HepG2 (cell line): ENCODE measurements around the gene NABP1. TPM values are rescaled to one million over a fixed set of nuclear protein-coding genes. Genes with fewer than 3 reads are reported as not detected.
A peak's percentile ranks its signal among the peaks of the same experiment; 100 is the strongest.

Experiments used
- ARHGAP35 ChIP-seq: sonication (generic); formaldehyde crosslinking; IDR thresholded peaks from 2 replicates; pipeline ENCODE4 v1.9.0; 2022; ENCODE audit warnings: mild to moderate bottlenecking, inconsistent platforms, moderate library complexity, missing genetic modification reagents, borderline replicate concordance
- GABPA ChIP-seq, 2 experiments: IDR thresholded peaks; 2 replicates each; pipeline ENCODE4 v1.6.1; 2011 to 2016; ENCODE audit warnings: low read depth in 2 of 2, low read length in 1 of 2, missing biosample characterization in 1 of 2, missing genetic modification characterization in 1 of 2
- IKZF4 ChIP-seq: sonication (generic); formaldehyde crosslinking; IDR thresholded peaks from 2 replicates; pipeline ENCODE4 v1.5.1; 2020; ENCODE audit warnings: borderline replicate concordance, mild to moderate bottlenecking, low read depth, missing genetic modification reagents; ENCODE audit errors: not compliant biosample characterization
- IRX3 ChIP-seq: sonication (generic); formaldehyde crosslinking; IDR thresholded peaks from 2 replicates; pipeline ENCODE4 v1.8.1; 2023; ENCODE audit warnings: mild to moderate bottlenecking, low read depth, missing genetic modification reagents, borderline replicate concordance
- KDM4B ChIP-seq: sonication (generic); formaldehyde crosslinking; IDR thresholded peaks from 2 replicates; pipeline ENCODE4 v1.4.0; 2020; ENCODE audit warnings: missing genetic modification reagents
- KDM5A ChIP-seq: fragments of 200-600 bp; sonication (generic); IDR thresholded peaks from 2 replicates; pipeline ENCODE4 v1.7.0; 2018; ENCODE audit warnings: antibody characterized with exemption, mild to moderate bottlenecking, low read length, borderline replicate concordance
- MEIS1 ChIP-seq: sonication (generic); formaldehyde crosslinking; IDR thresholded peaks from 2 replicates; pipeline ENCODE4 v1.9.0; 2021; ENCODE audit warnings: mild to moderate bottlenecking, missing genetic modification reagents, moderate library complexity, borderline replicate concordance
- NAIF1 ChIP-seq: sonication (generic); formaldehyde crosslinking; IDR thresholded peaks from 2 replicates; pipeline ENCODE4 v1.5.0; 2020; ENCODE audit warnings: mild to moderate bottlenecking, missing genetic modification reagents, borderline replicate concordance
- PAF1 ChIP-seq: IDR thresholded peaks from 2 replicates; pipeline ENCODE4 v1.6.1; 2016; ENCODE audit warnings: missing genetic modification reagents, missing compliant biosample characterization
- RAD21 ChIP-seq: fragments of 450-650 bp; formaldehyde crosslinking; IDR thresholded peaks from 2 replicates; pipeline ENCODE4 v1.5.0; 2020; ENCODE audit warnings: mild to moderate bottlenecking
- RORA ChIP-seq: sonication (generic); formaldehyde crosslinking; IDR thresholded peaks from 2 replicates; pipeline ENCODE4 v1.5.0; 2020; ENCODE audit warnings: mild to moderate bottlenecking, missing genetic modification reagents, moderate library complexity
- TCF12 ChIP-seq, 2 experiments: fragments of 450-650 bp in 1 of 2; sonication (generic) in 1 of 2; formaldehyde crosslinking in 1 of 2; IDR thresholded peaks; 2 replicates each; pipeline versions ENCODE4 v1.6.1 to v1.8.0; 2017 to 2022; ENCODE audit warnings: antibody characterized with exemption in 1 of 2, mild to moderate bottlenecking in 1 of 2, missing genetic modification reagents in 1 of 2, moderate library complexity in 1 of 2
- ZC3H13 ChIP-seq: sonication (generic); formaldehyde crosslinking; IDR thresholded peaks from 2 replicates; pipeline ENCODE4 v1.8.1; 2023; ENCODE audit warnings: mild to moderate bottlenecking, missing genetic modification reagents, moderate library complexity
- ZC3H4 ChIP-seq: sonication (generic); formaldehyde crosslinking; IDR thresholded peaks from 2 replicates; pipeline ENCODE4 v1.4.0; 2020; ENCODE audit warnings: missing genetic modification reagents, borderline replicate concordance
- ZNF3 ChIP-seq: IDR thresholded peaks from 2 replicates; pipeline ENCODE4 v1.7.0; 2017; ENCODE audit warnings: inconsistent platforms
- ZNF354B ChIP-seq: sonication (generic); formaldehyde crosslinking; IDR thresholded peaks from 2 replicates; pipeline ENCODE4 v1.8.0; 2022; ENCODE audit warnings: mild to moderate bottlenecking, missing genetic modification reagents
- ZNF383 ChIP-seq: sonication (generic); formaldehyde crosslinking; IDR thresholded peaks from 2 replicates; pipeline ENCODE4 v1.4.0; 2020; ENCODE audit warnings: missing genetic modification reagents, mild to moderate bottlenecking, borderline replicate concordance
- ZNF431 ChIP-seq: sonication (generic); formaldehyde crosslinking; IDR thresholded peaks from 2 replicates; pipeline ENCODE4 v1.9.0; 2022; ENCODE audit warnings: missing genetic modification reagents, low read depth, mild to moderate bottlenecking, borderline replicate concordance
- ZNF543 ChIP-seq: sonication (generic); formaldehyde crosslinking; IDR thresholded peaks from 2 replicates; pipeline ENCODE4 v1.4.0; 2020; ENCODE audit warnings: mild to moderate bottlenecking, missing genetic modification reagents
- ZNF546 ChIP-seq: sonication (generic); formaldehyde crosslinking; conservative IDR thresholded peaks from 2 replicates; pipeline ENCODE4 v1.8.1; 2023; ENCODE audit warnings: mild to moderate bottlenecking, missing genetic modification reagents
- ZNF556 ChIP-seq: sonication (generic); formaldehyde crosslinking; IDR thresholded peaks from 2 replicates; pipeline ENCODE4 v1.4.0; 2020; ENCODE audit warnings: mild to moderate bottlenecking, missing genetic modification reagents, borderline replicate concordance
- ZNF598 ChIP-seq: sonication (generic); formaldehyde crosslinking; IDR thresholded peaks from 2 replicates; pipeline ENCODE4 v1.5.1; 2020; ENCODE audit warnings: mild to moderate bottlenecking, missing genetic modification reagents, borderline replicate concordance
- ZNF607 ChIP-seq: sonication (generic); formaldehyde crosslinking; IDR thresholded peaks from 2 replicates; pipeline ENCODE4 v1.5.1; 2020; ENCODE audit warnings: missing genetic modification reagents, mild to moderate bottlenecking, borderline replicate concordance
- ZNF768 ChIP-seq: sonication (generic); formaldehyde crosslinking; IDR thresholded peaks from 2 replicates; pipeline ENCODE4 v1.4.0; 2020; ENCODE audit warnings: missing genetic modification reagents
- polyA plus RNA-seq, 8 experiments: library from polyadenylated mRNA; depleted of rRNA in 3 of 8; stranded (reverse) in 7 of 8; unstranded in 1 of 8; fragments of >200 nt; fragmentation: Illumina TruSeq in 4 of 8; extraction: Trizol in 4 of 8; gene quantifications; 2 replicates each; pipeline versions ENCODE4 v1.2.1 to v1.2.3, GENCODE V29; 2011 to 2016; ENCODE audit warnings: low read depth in 4 of 8, missing spikeins in 1 of 8, mixed read lengths in 1 of 8; ENCODE audit not compliant: insufficient read depth in 1 of 8
- total RNA-seq, 5 experiments: library from RNA; depleted of rRNA; stranded (reverse); fragments of >200 nt; fragmentation: Illumina TruSeq; extraction: Trizol; gene quantifications; 2 replicates each; pipeline ENCODE4 v1.2.3, GENCODE V29; 2016; ENCODE audit warnings: low read depth in 1 of 5
- TF ChIP-seq, protein P1 (sequence below), 2 experiments: fragments of 450-650 bp in 1 of 2; sonication (generic) in 1 of 2; formaldehyde crosslinking; IDR thresholded peaks; 2 replicates each; pipeline versions ENCODE4 v1.5.0 to v1.8.0; 2020 to 2022; ENCODE audit warnings: mild to moderate bottlenecking in 1 of 2, missing genetic modification reagents in 1 of 2
- TF ChIP-seq, protein P2 (sequence below): sonication (generic); formaldehyde crosslinking; IDR thresholded peaks from 2 replicates; pipeline ENCODE4 v1.5.0; 2020; ENCODE audit warnings: mild to moderate bottlenecking, missing genetic modification reagents

Gene NABP1
- total and polyA plus RNA-seq, 2 of the 13 experiments (the other 11 are each of a cell fraction or from before 2014, with no cell fraction given) = 14.9 to 19.8 TPM

DNA sequence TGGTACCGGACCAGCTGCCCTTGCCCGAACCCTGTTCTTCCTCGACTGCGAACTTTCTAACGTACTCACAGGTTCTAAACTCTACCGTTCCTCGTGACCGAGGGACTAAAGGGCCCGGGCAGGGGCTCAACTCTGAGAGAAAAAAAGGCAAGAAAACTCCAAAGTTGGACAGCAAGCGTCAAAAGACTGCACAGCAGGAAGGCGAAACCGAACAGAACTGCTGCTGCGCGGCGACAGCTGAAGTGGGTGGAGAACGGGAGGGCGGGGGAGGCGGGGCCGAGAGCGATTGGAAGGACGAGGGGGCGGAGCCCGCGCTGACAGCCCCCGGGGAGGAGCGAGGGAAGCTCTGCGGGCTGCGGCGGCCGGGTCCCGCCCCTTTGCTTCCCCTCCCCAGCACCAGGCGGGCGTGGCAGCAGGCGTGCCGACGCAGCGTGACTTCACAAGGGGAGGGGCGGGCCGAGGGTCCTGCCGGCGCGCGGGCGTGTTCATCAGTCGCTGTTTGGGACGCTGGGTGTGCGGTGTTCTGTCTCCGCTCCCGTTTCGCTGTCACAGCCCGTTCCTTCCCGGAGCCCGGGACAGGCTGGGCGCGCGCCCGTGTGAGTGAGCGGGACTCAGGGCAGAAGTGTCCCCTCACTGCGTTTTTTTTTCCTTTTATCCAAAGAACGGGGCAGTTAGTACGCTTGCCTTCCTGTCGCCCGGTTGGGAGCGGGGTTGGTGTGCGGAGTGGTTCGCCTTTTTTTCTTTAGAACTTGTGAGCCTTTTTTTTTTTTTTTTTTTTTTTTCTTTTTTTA lies at the start of gene NABP1 (continued):
- TF ChIP-seq KDM4B (CRISPR knock-in tag) = no peak
- TF ChIP-seq ZNF768 (CRISPR knock-in tag) = peak; percentile 83; the same call in 1 of the 2 replicates
- TF ChIP-seq ZNF546 (CRISPR knock-in tag) = no peak
- peak; percentile 20; the same call in 1 of the 2 replicates for TF ChIP-seq ZC3H4 (CRISPR knock-in tag)
- TF ChIP-seq PAF1 (CRISPR knock-in tag) = no peak
- TF ChIP-seq RAD21 (CRISPR knock-in tag) = peak; percentile 45; the same call in 1 of the 2 replicates
- no peak; the same call in 1 of the 2 replicates for TF ChIP-seq IRX3 (CRISPR knock-in tag)
- peak; percentile 81; the same call in 1 of the 2 replicates for TF ChIP-seq ZNF543 (CRISPR knock-in tag)
- TF ChIP-seq GABPA (IDR thresholded peaks at IDR 0.05; ENCODE audit: low read depth, low read length) = no peak
- no peak for TF ChIP-seq GABPA (CRISPR knock-in tag; IDR thresholded peaks at IDR 0.05; ENCODE audit: low read depth)
- TF ChIP-seq KDM5A = no peak
- TF ChIP-seq IKZF4 (CRISPR knock-in tag) = peak; percentile 60
- no peak for TF ChIP-seq ZNF3 (CRISPR knock-in tag)
- peak; percentile 81; the same call in 1 of the 2 replicates for TF ChIP-seq ZNF556 (CRISPR knock-in tag)
- peak; percentile 56; the same call in 1 of the 2 replicates for TF ChIP-seq ZNF354B (CRISPR knock-in tag)
- TF ChIP-seq ZC3H13 (CRISPR knock-in tag) = peak; percentile 90
- peak; percentile 93 for TF ChIP-seq ZNF431 (CRISPR knock-in tag)
- TF ChIP-seq ZNF598 (CRISPR knock-in tag) = peak; percentile 93; the same call in 1 of the 2 replicates
- no peak for TF ChIP-seq ZNF383 (CRISPR knock-in tag)
- TF ChIP-seq NAIF1 (CRISPR knock-in tag) = peak; percentile 69; the same call in 1 of the 2 replicates
- no peak for TF ChIP-seq RORA (CRISPR knock-in tag)
- TF ChIP-seq MEIS1 = peak; percentile 82; the same call in 1 of the 2 replicates
- TF ChIP-seq TCF12 (IDR thresholded peaks at IDR 0.05) = no peak
- TF ChIP-seq TCF12 (CRISPR knock-in tag; IDR thresholded peaks at IDR 0.05) = peak; percentile 84; the same call in 1 of the 2 replicates
- TF ChIP-seq, protein P1, sequence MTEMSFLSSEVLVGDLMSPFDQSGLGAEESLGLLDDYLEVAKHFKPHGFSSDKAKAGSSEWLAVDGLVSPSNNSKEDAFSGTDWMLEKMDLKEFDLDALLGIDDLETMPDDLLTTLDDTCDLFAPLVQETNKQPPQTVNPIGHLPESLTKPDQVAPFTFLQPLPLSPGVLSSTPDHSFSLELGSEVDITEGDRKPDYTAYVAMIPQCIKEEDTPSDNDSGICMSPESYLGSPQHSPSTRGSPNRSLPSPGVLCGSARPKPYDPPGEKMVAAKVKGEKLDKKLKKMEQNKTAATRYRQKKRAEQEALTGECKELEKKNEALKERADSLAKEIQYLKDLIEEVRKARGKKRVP (CRISPR knock-in tag; IDR thresholded peaks at IDR 0.05) = peak in 1 of 2 experiments; percentile 86; a peak in 2 of 4 replicates
- TF ChIP-seq ZNF607 = peak; percentile 92
- TF ChIP-seq ARHGAP35 = peak; percentile 78
- TF ChIP-seq, protein P2, sequence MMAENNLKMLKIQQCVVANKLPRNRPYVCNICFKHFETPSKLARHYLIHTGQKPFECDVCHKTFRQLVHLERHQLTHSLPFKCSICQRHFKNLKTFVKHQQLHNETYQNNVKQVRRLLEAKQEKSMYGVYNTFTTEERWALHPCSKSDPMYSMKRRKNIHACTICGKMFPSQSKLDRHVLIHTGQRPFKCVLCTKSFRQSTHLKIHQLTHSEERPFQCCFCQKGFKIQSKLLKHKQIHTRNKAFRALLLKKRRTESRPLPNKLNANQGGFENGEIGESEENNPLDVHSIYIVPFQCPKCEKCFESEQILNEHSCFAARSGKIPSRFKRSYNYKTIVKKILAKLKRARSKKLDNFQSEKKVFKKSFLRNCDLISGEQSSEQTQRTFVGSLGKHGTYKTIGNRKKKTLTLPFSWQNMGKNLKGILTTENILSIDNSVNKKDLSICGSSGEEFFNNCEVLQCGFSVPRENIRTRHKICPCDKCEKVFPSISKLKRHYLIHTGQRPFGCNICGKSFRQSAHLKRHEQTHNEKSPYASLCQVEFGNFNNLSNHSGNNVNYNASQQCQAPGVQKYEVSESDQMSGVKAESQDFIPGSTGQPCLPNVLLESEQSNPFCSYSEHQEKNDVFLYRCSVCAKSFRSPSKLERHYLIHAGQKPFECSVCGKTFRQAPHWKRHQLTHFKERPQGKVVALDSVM (CRISPR knock-in tag) = peak; percentile 25; the same call in 1 of the 2 replicates
